DMS153 treated with DMSO at 0.1 percent for 48 hours (cell line): ENCODE results near the gene KRTAP6-3.

ENCODE experiments used
- DNase-seq: peaks from one replicate; lab custom pipeline; 2025; ENCODE audit not compliant: unreplicated experiment; lab: John Stamatoyannopoulos, UW

KRTAP6-3 gene

DNA sequence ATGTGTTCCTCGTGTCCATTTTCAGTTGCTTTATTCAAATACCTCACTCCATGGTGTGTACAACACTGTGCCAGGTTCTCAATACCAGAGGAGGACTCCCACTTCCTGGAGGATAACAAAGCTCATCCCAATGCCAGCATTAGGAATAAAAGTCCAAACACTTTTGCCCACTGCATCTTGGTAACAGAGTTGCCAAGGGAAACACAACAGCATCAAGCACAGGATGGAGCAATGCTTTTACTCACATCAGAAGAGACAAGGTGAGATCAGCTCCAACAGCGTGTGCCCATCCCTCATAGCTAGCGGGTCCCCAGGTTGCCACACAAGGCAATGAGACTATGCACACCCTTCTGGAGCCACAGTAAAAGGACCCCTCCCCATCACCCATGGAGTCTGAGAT lies 31.1 kb downstream of the KRTAP6-3 start:
- DNase-seq: no peak

GRCh38 chr21:30625449-30626165 lies 33.4 kb downstream of the KRTAP6-3 start:
- DNase-seq: no peak

- DNase-seq: no peak
Measured at GRCh38 chr21:30628109-30628508, 35.9 kb downstream of the KRTAP6-3 start.

DNA sequence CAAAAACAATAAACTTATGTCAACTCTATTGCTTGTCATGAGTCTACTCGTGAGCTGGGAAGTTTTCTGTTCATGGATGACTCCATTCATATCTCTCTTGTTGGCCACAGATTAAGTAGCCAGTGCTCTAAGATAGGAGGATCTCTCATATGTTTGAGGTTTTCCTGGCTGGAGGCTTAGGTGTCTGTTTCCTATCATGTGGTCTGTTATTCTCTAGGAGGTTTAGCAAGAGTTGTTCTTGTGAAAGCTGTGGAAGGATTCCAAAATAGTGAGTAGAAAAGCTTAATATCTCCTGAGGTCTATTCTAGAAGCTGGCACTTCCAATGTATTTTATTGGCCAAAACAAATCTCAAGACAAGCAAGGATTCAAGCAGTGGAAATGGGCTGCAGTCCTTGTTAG lies 37.0 kb downstream of the KRTAP6-3 start:
- no peak for DNase-seq

DNA sequence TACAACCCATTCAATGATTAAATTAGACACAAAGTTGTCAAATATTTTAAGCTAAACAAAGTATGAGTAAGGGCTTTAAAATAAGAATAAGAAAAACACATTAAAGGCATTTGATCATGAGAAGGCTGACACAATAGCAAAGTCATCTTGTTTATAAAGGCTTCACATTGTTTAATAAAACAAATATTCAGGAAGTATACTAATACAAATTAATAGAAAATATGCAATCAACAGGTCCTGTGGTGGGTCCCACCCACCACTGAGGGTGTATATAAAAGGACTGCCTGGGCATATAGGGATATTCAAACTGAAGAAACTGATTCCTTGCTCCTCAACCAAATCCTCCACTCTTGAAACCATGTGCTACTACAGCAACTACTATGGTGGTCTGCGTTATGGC lies 42.7 kb downstream of the KRTAP6-3 start, which contains the start of gene KRTAP20-2:
Gene KRTAP20-2 (plus strand): TSS at position 301 of the 400 bp plus-strand sequence. CDS start 58 bp downstream, at position 359.
- no peak for DNase-seq

DNA sequence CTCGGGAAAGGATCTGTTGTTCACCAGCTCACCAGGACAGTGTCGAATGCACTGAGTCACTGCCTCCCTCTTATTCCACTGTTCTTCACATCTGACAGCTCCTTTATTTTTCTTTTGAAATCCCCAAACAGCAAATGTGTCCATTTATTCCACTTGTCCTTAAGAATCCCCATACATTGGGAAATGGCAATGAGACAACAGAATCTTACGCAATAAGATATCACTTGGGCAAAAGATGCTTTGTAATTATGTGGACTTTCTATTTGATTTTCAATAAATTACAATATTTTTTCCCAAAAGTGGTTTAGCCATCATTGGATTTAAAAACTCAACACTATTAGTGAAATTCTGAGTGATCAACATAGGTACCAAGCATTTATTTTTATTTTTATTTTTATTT lies 46.4 kb downstream of the KRTAP6-3 start:
- DNase-seq: no peak

GRCh38 chr21:30642564-30642963 lies 50.3 kb downstream of the KRTAP6-3 start, which contains the start of gene KRTAP20-3:
Gene KRTAP20-3 (plus strand): TSS chr21:30642864.
- no peak for DNase-seq
